T-helper 2 cell (primary cell): Measurements from ENCODE around the gene TPI1.
"Not testable (repeated sequence)": the region's sequence is repeated elsewhere in the genome, so short reads cannot be mapped to it uniquely, and the experiment has no call there.

Experiments used
- DNase-seq, 5 experiments: peaks; one replicate each; pipeline versions ENCODE4 v3.0.0 to v3.0.0-alpha.2; 2012 to 2022

Gene TPI1

GRCh38 chr12:6849427-6849826 lies 17.9 kb upstream of the TPI1 start:
- DNase-seq, result no peak

- DNase-seq, result no peak
Observed at GRCh38 chr12:6849976-6850560, 17.3 kb upstream of the TPI1 start.

GRCh38 chr12:6850796-6851152 lies 16.6 kb upstream of the TPI1 start:
- no peak for DNase-seq

- peak; percentile 74 to 100 (median 89) for DNase-seq
Observed at GRCh38 chr12:6851153-6851920, 16.0 kb upstream of the TPI1 start, which contains the start of gene CDCA3. Gene CDCA3, minus strand, starts transcription at chr12:6851286. Its CDS starts 334 bp downstream, at chr12:6850952.

- DNase-seq, result peak; percentile 95 to 100 (median 98)
Observed at GRCh38 chr12:6851921-6852650, 15.2 kb upstream of the TPI1 start, which contains the start of gene USP5. Gene USP5, plus strand, starts transcription at chr12:6852150. Its CDS starts 30 bp downstream, at chr12:6852180.

- peak in 4 of 5 experiments; percentile 13 to 91 (median 66) for DNase-seq
Observed at GRCh38 chr12:6852651-6853354, 14.5 kb upstream of the TPI1 start.

- DNase-seq, result no peak
Observed at GRCh38 chr12:6853626-6854025, 13.7 kb upstream of the TPI1 start.

- DNase-seq, result no peak
Observed at GRCh38 chr12:6854036-6854435, 13.3 kb upstream of the TPI1 start.

- no peak for DNase-seq
Observed at GRCh38 chr12:6855322-6855721, 12.0 kb upstream of the TPI1 start.

- DNase-seq, result no peak
Observed at GRCh38 chr12:6858799-6859198, 8.5 kb upstream of the TPI1 start.

GRCh38 chr12:6860116-6860515 lies 7.2 kb upstream of the TPI1 start:
- DNase-seq, result no peak

- no peak for DNase-seq
Observed at GRCh38 chr12:6860942-6861341, 6.4 kb upstream of the TPI1 start.

GRCh38 chr12:6861391-6861790 lies 5.9 kb upstream of the TPI1 start:
- no peak for DNase-seq

- no peak for DNase-seq
Observed at GRCh38 chr12:6863033-6863432, 4.3 kb upstream of the TPI1 start.

GRCh38 chr12:6863586-6864321 lies 3.6 kb upstream of the TPI1 start:
- DNase-seq, result no peak

- DNase-seq, result not testable (repeated sequence)
Observed at GRCh38 chr12:6865307-6865706, 2.0 kb upstream of the TPI1 start.

- no peak for DNase-seq
Observed at GRCh38 chr12:6866163-6866919, 990 bp upstream of the TPI1 start.

GRCh38 chr12:6866920-6867412 lies 365 bp upstream of the TPI1 start:
- DNase-seq, result no peak

- peak in 1 of 5 experiments; percentile 38 for DNase-seq
Observed at GRCh38 chr12:6868211-6869048, 1.1 kb downstream of the TPI1 start.
